Skeletal muscle cell (primary cell): ENCODE measurements around the gene KLHL6.

Experiments
- DNase-seq: peaks from one replicate; pipeline ENCODE4 v3.0.0-alpha.2; 2010; ENCODE audit warnings: low read depth
- H3K4me3 ChIP-seq: 2 replicates; pipeline ENCODE4 v1.5.1; 2011; ENCODE audit warnings: low read depth, mild to moderate bottlenecking, control low read depth, low read length, moderate library complexity

KLHL6 gene

GRCh38 chr3:183555541-183556081 lies at the start of gene KLHL6:
Gene KLHL6, minus strand, starts transcription at chr3:183555706. Its CDS starts 53 bp downstream, at chr3:183555653.
- no peak within 1 kb of the TSS for H3K4me3 ChIP-seq
- DNase-seq: no peak

GRCh38 chr3:183597959-183598358 lies 42.5 kb upstream of the KLHL6 start:
- no peak overlapping the region for H3K4me3 ChIP-seq
- no peak for DNase-seq

- H3K4me3 ChIP-seq: no peak overlapping the region
- no peak for DNase-seq
Measured at GRCh38 chr3:183594636-183595035, 39.1 kb upstream of the KLHL6 start.

- DNase-seq: no peak
- no peak overlapping the region for H3K4me3 ChIP-seq
Measured at GRCh38 chr3:183592821-183593220, 37.3 kb upstream of the KLHL6 start.

- no peak overlapping the region for H3K4me3 ChIP-seq
- DNase-seq: no peak
Measured at GRCh38 chr3:183591881-183592521, 36.5 kb upstream of the KLHL6 start.

- no peak overlapping the region for H3K4me3 ChIP-seq
- no peak for DNase-seq
Measured at GRCh38 chr3:183590442-183590841, 34.9 kb upstream of the KLHL6 start.

GRCh38 chr3:183587336-183587735 lies 31.8 kb upstream of the KLHL6 start:
- DNase-seq: no peak
- H3K4me3 ChIP-seq: no peak overlapping the region

- no peak for DNase-seq
- H3K4me3 ChIP-seq: no peak overlapping the region
Measured at GRCh38 chr3:183586477-183586876, 31.0 kb upstream of the KLHL6 start.

GRCh38 chr3:183584914-183585280 lies 29.4 kb upstream of the KLHL6 start:
- no peak overlapping the region for H3K4me3 ChIP-seq
- DNase-seq: no peak

- H3K4me3 ChIP-seq: no peak overlapping the region
- DNase-seq: peak; percentile 22
Measured at GRCh38 chr3:183584246-183584913, 28.9 kb upstream of the KLHL6 start.

GRCh38 chr3:183583331-183584245 lies 28.1 kb upstream of the KLHL6 start:
- no peak for DNase-seq
- H3K4me3 ChIP-seq: no peak overlapping the region

GRCh38 chr3:183582161-183582560 lies 26.7 kb upstream of the KLHL6 start:
- no peak overlapping the region for H3K4me3 ChIP-seq
- DNase-seq: no peak

GRCh38 chr3:183581496-183582155 lies 26.1 kb upstream of the KLHL6 start:
- no peak for DNase-seq
- no peak overlapping the region for H3K4me3 ChIP-seq

- DNase-seq: peak; percentile 4
- no peak overlapping the region for H3K4me3 ChIP-seq
Measured at GRCh38 chr3:183579967-183580900, 24.7 kb upstream of the KLHL6 start.

GRCh38 chr3:183578179-183578578 lies 22.7 kb upstream of the KLHL6 start:
- no peak for DNase-seq
- H3K4me3 ChIP-seq: no peak overlapping the region

GRCh38 chr3:183577346-183577745 lies 21.8 kb upstream of the KLHL6 start:
- H3K4me3 ChIP-seq: no peak overlapping the region
- no peak for DNase-seq

GRCh38 chr3:183576487-183577107 lies 21.1 kb upstream of the KLHL6 start:
- no peak overlapping the region for H3K4me3 ChIP-seq
- DNase-seq: peak; percentile 62

GRCh38 chr3:183572935-183573334 lies 17.4 kb upstream of the KLHL6 start:
- DNase-seq: no peak
- H3K4me3 ChIP-seq: no peak overlapping the region
